D721Med (cell line): ENCODE data around the gene S100A1.
"Not testable (repeated sequence)": the region's sequence is repeated elsewhere in the genome, so short reads cannot be mapped to it uniquely, and the experiment has no call there.

Experiments
- DNase-seq: peaks from one replicate; pipeline ENCODE4 v3.0.0; 2011; ENCODE audit warnings: low spot score; ENCODE audit not compliant: insufficient read length
- FAIRE-seq: peaks from 2 replicates; lab custom pipeline; 2011; peaks lifted over from hg19 to GRCh38; lab: Jason Lieb, UNC
- CTCF ChIP-seq: IDR thresholded peaks from 2 replicates; pipeline ENCODE4 v1.5.1; 2012; ENCODE audit warnings: mild to moderate bottlenecking, control low read depth; ENCODE audit not compliant: insufficient read depth; ENCODE audit errors: missing control alignments

The S100A1 gene

GRCh38 chr1:153627715-153628626 lies at the start of gene S100A1:
Gene S100A1, plus strand, starts transcription at chr1:153628434. Its CDS starts 2,088 bp downstream, at chr1:153630522.
- TF ChIP-seq CTCF, result no peak
- FAIRE-seq (no peak), DNase-seq (no peak)

GRCh38 chr1:153578490-153578889 lies 49.7 kb upstream of the S100A1 start:
- DNase-seq, result no peak
- no peak for TF ChIP-seq CTCF
- peak; percentile 71 for FAIRE-seq

GRCh38 chr1:153578936-153579335 lies 49.3 kb upstream of the S100A1 start:
- TF ChIP-seq CTCF, result no peak
- DNase-seq (no peak), FAIRE-seq (no peak)

- not testable (repeated sequence) for DNase-seq, FAIRE-seq
Measured at GRCh38 chr1:153582836-153583235, 45.4 kb upstream of the S100A1 start.

GRCh38 chr1:153583514-153583913 lies 44.7 kb upstream of the S100A1 start:
- DNase-seq, FAIRE-seq: not testable (repeated sequence)

- no peak for FAIRE-seq
- DNase-seq, result no peak
- no peak for TF ChIP-seq CTCF
Measured at GRCh38 chr1:153583976-153584375, 44.3 kb upstream of the S100A1 start.

- FAIRE-seq (peak; percentile 89), DNase-seq (no peak)
- TF ChIP-seq CTCF, result no peak
Measured at GRCh38 chr1:153585006-153585405, 43.2 kb upstream of the S100A1 start.

- no peak for TF ChIP-seq CTCF
- FAIRE-seq (peak; percentile 67), DNase-seq (no peak)
Measured at GRCh38 chr1:153586347-153586746, 41.9 kb upstream of the S100A1 start.
